Body of pancreas (tissue), 4 donors: ENCODE results near the gene C2orf80. TPM values are rescaled to one million over a fixed set of nuclear protein-coding genes. Genes with fewer than 3 reads are reported as not detected.
"Not testable (repeated sequence)": the region's sequence is repeated elsewhere in the genome, so short reads cannot be mapped to it uniquely, and the experiment has no call there.

Experiments
- ATAC-seq: fragments of 150-250 bp; one replicate; pipeline ENCODE4 v1.9.1; 2016
- DNase-seq, 4 donors: peaks; one replicate each; pipeline ENCODE4 v3.0.0-alpha.2; 2019
- H3K27ac ChIP-seq, 4 donors: fragments of 200-600 bp; sonication (generic); 1 replicate in 3 of 4; 2 replicates in 1 of 4; pipeline versions ENCODE4 v1.5.1 to v1.6.1; 2016 to 2019; ENCODE audit warnings: mild to moderate bottlenecking in 1 of 4, mixed read lengths in 1 of 4, moderate library complexity in 1 of 4
- H3K27me3 ChIP-seq, 2 donors: fragments of 200-600 bp; sonication (generic); one replicate each; pipeline ENCODE4 v1.6.0; 2016; ENCODE audit warnings: mild to moderate bottlenecking in 1 of 2
- H3K36me3 ChIP-seq, 2 donors: fragments of 200-600 bp; sonication (generic); replicated peaks in 1 of 2; 2 replicates each; pipeline ENCODE4 v1.5.1; 2016; ENCODE audit warnings: low read depth in 2 of 2; ENCODE audit not compliant: insufficient read depth in 1 of 2
- H3K4me1 ChIP-seq: fragments of 200-600 bp; sonication (generic); one replicate; pipeline ENCODE4 v1.6.0; 2016
- H3K4me3 ChIP-seq, 2 donors: fragments of 200-600 bp; sonication (generic); 1 replicate in 1 of 2; 2 replicates in 1 of 2; pipeline ENCODE4 v1.5.1; 2016 to 2019
- H3K9me3 ChIP-seq, 3 donors: fragments of 200-600 bp; sonication (generic); 1 replicate in 2 of 3; 2 replicates in 1 of 3; pipeline ENCODE4 v1.5.1; 2016
- POLR2A ChIP-seq, 3 donors: fragments of 450-650 bp; IDR thresholded peaks; one replicate each; pipeline ENCODE4 v1.6.1; 2016; ENCODE audit warnings: antibody characterized with exemption in 3 of 3, mild to moderate bottlenecking in 2 of 3
- WGBS, 2 donors: methylation state at CpG; one replicate each; pipeline ENCODE4 v1.1.5; 2017; 5-methylcytosine and 5-hydroxymethylcytosine counted together
- intact Hi-C: fragments of 100-400 bp; cut with DNase I; formaldehyde crosslinking; loops from one replicate; pipeline ENCODE4 v1.15.1; 2023
- total RNA-seq, 2 donors: library from RNA; depleted of rRNA; stranded (reverse); fragments of >200 nt; gene quantifications; one replicate each; pipeline ENCODE4 v1.1.0, GENCODE V29; 2016
- TF ChIP-seq, protein P1 (sequence below), 7 experiments: fragments of 450-650 bp in 4 of 7; fragments of 200-600 bp in 3 of 7; sonication (generic) in 3 of 7; IDR thresholded peaks; one replicate each; pipeline ENCODE4 v1.5.1; 2016 to 2019; ENCODE audit warnings: antibody characterized with exemption in 7 of 7

C2orf80 gene
- total RNA-seq, 2 donors from 2014 or later, result not detected

GRCh38 chr2:208127090-208127489 lies 62.7 kb downstream of the C2orf80 start:
- Histone ChIP-seq H3K27ac (no peak overlapping the region), H3K27me3 (no peaks in the 10 kb centered on the region), H3K36me3 (no peaks in the 10 kb centered on the region), H3K4me3 (no peak overlapping the region), H3K9me3 (no peaks in the 10 kb centered on the region), H3K4me1 (peaks cover 16% of the 10 kb centered on the region)
- TF ChIP-seq, protein P1, sequence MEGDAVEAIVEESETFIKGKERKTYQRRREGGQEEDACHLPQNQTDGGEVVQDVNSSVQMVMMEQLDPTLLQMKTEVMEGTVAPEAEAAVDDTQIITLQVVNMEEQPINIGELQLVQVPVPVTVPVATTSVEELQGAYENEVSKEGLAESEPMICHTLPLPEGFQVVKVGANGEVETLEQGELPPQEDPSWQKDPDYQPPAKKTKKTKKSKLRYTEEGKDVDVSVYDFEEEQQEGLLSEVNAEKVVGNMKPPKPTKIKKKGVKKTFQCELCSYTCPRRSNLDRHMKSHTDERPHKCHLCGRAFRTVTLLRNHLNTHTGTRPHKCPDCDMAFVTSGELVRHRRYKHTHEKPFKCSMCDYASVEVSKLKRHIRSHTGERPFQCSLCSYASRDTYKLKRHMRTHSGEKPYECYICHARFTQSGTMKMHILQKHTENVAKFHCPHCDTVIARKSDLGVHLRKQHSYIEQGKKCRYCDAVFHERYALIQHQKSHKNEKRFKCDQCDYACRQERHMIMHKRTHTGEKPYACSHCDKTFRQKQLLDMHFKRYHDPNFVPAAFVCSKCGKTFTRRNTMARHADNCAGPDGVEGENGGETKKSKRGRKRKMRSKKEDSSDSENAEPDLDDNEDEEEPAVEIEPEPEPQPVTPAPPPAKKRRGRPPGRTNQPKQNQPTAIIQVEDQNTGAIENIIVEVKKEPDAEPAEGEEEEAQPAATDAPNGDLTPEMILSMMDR (IDR thresholded peaks at IDR 0.05), result no peak
- TF ChIP-seq POLR2A (IDR thresholded peaks at IDR 0.05), result no peak
- intact Hi-C loops, result no loop called here
- no peak for DNase-seq
- 93 to 94% methylated on average over 4 of the region's 4 CpGs for WGBS, 2 donors
- ATAC-seq, result no peak

- Histone ChIP-seq H3K9me3 (no peaks in the 10 kb centered on the region), H3K4me3 (no peak overlapping the region), H3K36me3 (no peaks in the 10 kb centered on the region), H3K4me1 (peaks cover 9% of the 10 kb centered on the region), H3K27ac (no peak overlapping the region), H3K27me3 (no peaks in the 10 kb centered on the region)
- DNase-seq (no peak), ATAC-seq (no peak)
- WGBS, 2 donors, result 70 to 75% methylated on average over 4 of the region's 4 CpGs
- intact Hi-C loops, result no loop called here
- TF ChIP-seq POLR2A (IDR thresholded peaks at IDR 0.05), result no peak
- TF ChIP-seq, protein P1 (IDR thresholded peaks at IDR 0.05), result no peak
These were observed 64.6 kb downstream of the C2orf80 start for GRCh38 chr2:208125251-208125650.

GRCh38 chr2:208124013-208124715 lies 65.7 kb downstream of the C2orf80 start, which contains the start of gene CRYGD:
TSS of gene CRYGD (minus strand) at chr2:208124524. CDS start at chr2:208124473, 51 bp downstream.
- H3K9me3 ChIP-seq, H3K27ac ChIP-seq, H3K4me3 ChIP-seq, intact Hi-C loops, H3K4me1 ChIP-seq, ATAC-seq, DNase-seq, H3K36me3 ChIP-seq, H3K27me3 ChIP-seq: not testable (repeated sequence)
- 24 to 28% methylated on average over 18 to 45 of the region's 46 CpGs for WGBS, 2 donors

- Histone ChIP-seq H3K4me3 (no peak overlapping the region), H3K27ac (no peak overlapping the region), H3K4me1 (peaks cover 6% of the 10 kb centered on the region), H3K36me3 (no peaks in the 10 kb centered on the region), H3K27me3 (no peaks in the 10 kb centered on the region), H3K9me3 (no peaks in the 10 kb centered on the region)
- ATAC-seq, result no peak
- TF ChIP-seq POLR2A (IDR thresholded peaks at IDR 0.05), result no peak
- TF ChIP-seq, protein P1 (IDR thresholded peaks at IDR 0.05), result no peak
- intact Hi-C loops, result no loop called here
- no peak for DNase-seq
- 83 to 95% methylated on average over 1 of the region's 1 CpG for WGBS, 2 donors
These were observed 67.6 kb downstream of the C2orf80 start for GRCh38 chr2:208122248-208122647.

GRCh38 chr2:208118918-208119317 lies 70.9 kb downstream of the C2orf80 start:
- DNase-seq, result no peak
- intact Hi-C loops, result no loop called here
- Histone ChIP-seq H3K4me3 (no peak overlapping the region), H3K9me3 (no peaks in the 10 kb centered on the region), H3K4me1 (peaks cover under 1% of the 10 kb centered on the region), H3K27me3 (no peaks in the 10 kb centered on the region), H3K36me3 (no peaks in the 10 kb centered on the region), H3K27ac (no peak overlapping the region)
- TF ChIP-seq, protein P1 (IDR thresholded peaks at IDR 0.05), result no peak
- TF ChIP-seq POLR2A (IDR thresholded peaks at IDR 0.05), result no peak
- ATAC-seq, result no peak
- WGBS, 2 donors, result 90 to 91% methylated on average over 3 of the region's 3 CpGs

DNA sequence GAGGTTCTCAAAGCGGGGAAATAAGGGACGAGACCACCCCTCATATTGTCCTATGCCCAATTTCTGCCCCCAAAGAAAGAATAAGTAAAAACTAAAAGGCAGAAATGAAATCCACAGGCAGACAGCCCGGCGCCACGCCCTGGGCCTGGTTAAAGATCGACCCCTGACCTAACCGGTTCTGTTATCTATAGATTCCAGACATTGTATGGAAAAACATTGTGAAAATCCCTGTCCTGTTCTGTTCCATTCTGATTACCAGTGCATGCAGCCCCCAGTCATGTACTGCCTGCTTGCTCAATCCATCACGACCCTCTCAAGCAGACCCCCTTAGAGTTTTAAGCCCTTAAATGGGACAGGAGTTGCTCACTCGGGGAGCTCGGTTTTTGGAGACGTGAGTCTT lies 72.4 kb downstream of the C2orf80 start:
- H3K27me3 ChIP-seq, H3K27ac ChIP-seq, ATAC-seq, intact Hi-C loops, H3K36me3 ChIP-seq, H3K9me3 ChIP-seq, H3K4me1 ChIP-seq, DNase-seq, H3K4me3 ChIP-seq: not testable (repeated sequence)
- 84% methylated on average over 11 of the region's 11 CpGs for WGBS, 2 donors
